Suprapubic skin (tissue), 4 donors: ENCODE measurements around the gene NFIB. TPM values are rescaled to one million over a fixed set of nuclear protein-coding genes. Genes with fewer than 3 reads are reported as not detected.

Source experiments
- DNase-seq, 2 donors: peaks; one replicate each; pipeline ENCODE4 v3.0.0-alpha.2; 2019; ENCODE audit warnings: low spot score in 2 of 2
- H3K27ac ChIP-seq: fragments of 200-600 bp; sonication (generic); one replicate; pipeline ENCODE4 v1.5.1; 2019
- H3K27me3 ChIP-seq: fragments of 200-600 bp; sonication (generic); one replicate; pipeline ENCODE4 v1.5.1; 2019
- H3K36me3 ChIP-seq: fragments of 200-600 bp; sonication (generic); one replicate; pipeline ENCODE4 v1.5.1; 2019
- H3K4me1 ChIP-seq: fragments of 200-600 bp; sonication (generic); one replicate; pipeline ENCODE4 v1.5.1; 2019
- H3K4me3 ChIP-seq: fragments of 200-600 bp; sonication (generic); one replicate; pipeline ENCODE4 v1.5.1; 2019; ENCODE audit warnings: mild to moderate bottlenecking
- H3K9me3 ChIP-seq: fragments of 200-600 bp; sonication (generic); one replicate; pipeline ENCODE4 v1.5.1; 2019
- CTCF ChIP-seq, 2 donors: fragments of 200-600 bp in 1 of 2; fragments of 450-650 bp in 1 of 2; sonication (generic) in 1 of 2; IDR thresholded peaks; one replicate each; pipeline ENCODE4 v1.5.1; 2016 to 2019; ENCODE audit warnings: antibody characterized with exemption in 2 of 2, mild to moderate bottlenecking in 1 of 2, moderate library complexity in 1 of 2
- EP300 ChIP-seq: sonication (generic); formaldehyde crosslinking; IDR thresholded peaks from one replicate; pipeline ENCODE4 v1.6.1; 2017; ENCODE audit warnings: antibody characterized with exemption
- POLR2A ChIP-seq, 2 donors: fragments of 450-650 bp; IDR thresholded peaks; one replicate each; pipeline ENCODE4 v1.6.1; 2017; ENCODE audit warnings: antibody characterized with exemption in 2 of 2, mild to moderate bottlenecking in 2 of 2, moderate library complexity in 2 of 2
- POLR2AphosphoS5 ChIP-seq, 3 donors: sonication (generic); formaldehyde crosslinking; IDR thresholded peaks; one replicate each; pipeline ENCODE4 v1.6.1; 2017; ENCODE audit warnings: antibody characterized with exemption in 3 of 3
- WGBS: methylation state at CpG from one replicate; pipeline ENCODE4 v1.1.5; 2018; 5-methylcytosine and 5-hydroxymethylcytosine counted together
- total RNA-seq, 4 donors: library from RNA; depleted of rRNA; stranded (reverse); fragments of >200 nt; gene quantifications; one replicate each; pipeline ENCODE4 v1.1.0, GENCODE V29; 2016

NFIB gene
- total RNA-seq, 4 donors from 2014 or later, result 90.4 to 204 (median 112) TPM

- Histone ChIP-seq H3K9me3 (no peaks in the 10 kb centered on the region), H3K4me1 (peaks cover 44% of the 10 kb centered on the region), H3K4me3 (no peak overlapping the region), H3K27ac (peak overlapping the region; percentile 71), H3K27me3 (no peaks in the 10 kb centered on the region), H3K36me3 (no peaks in the 10 kb centered on the region)
- TF ChIP-seq POLR2AphosphoS5 (IDR thresholded peaks at IDR 0.05) (no peak), CTCF (IDR thresholded peaks at IDR 0.05) (no peak), EP300 (no peak), POLR2A (IDR thresholded peaks at IDR 0.05) (no peak)
- DNase-seq, result no peak
- WGBS, result 57% methylated on average over 3 of the region's 3 CpGs
These were observed 134.5 kb downstream of the NFIB start for GRCh38 chr9:14179449-14179848.

- H3K4me1 ChIP-seq, result peaks cover 21% of the 10 kb centered on the region
- no peak for DNase-seq
- H3K27ac ChIP-seq, result no peak overlapping the region
- WGBS, result 88% methylated on average over 1 of the region's 1 CpG
- TF ChIP-seq CTCF (IDR thresholded peaks at IDR 0.05) (no peak), EP300 (no peak), POLR2AphosphoS5 (IDR thresholded peaks at IDR 0.05) (no peak), POLR2A (IDR thresholded peaks at IDR 0.05) (no peak)
- H3K36me3 ChIP-seq, result no peaks in the 10 kb centered on the region
- H3K27me3 ChIP-seq, result no peaks in the 10 kb centered on the region
- no peak overlapping the region for H3K4me3 ChIP-seq
- H3K9me3 ChIP-seq, result no peaks in the 10 kb centered on the region
These were observed 138.2 kb downstream of the NFIB start for GRCh38 chr9:14175778-14176177.

- DNase-seq, result no peak
- TF ChIP-seq EP300, result no peak
- TF ChIP-seq POLR2AphosphoS5 (IDR thresholded peaks at IDR 0.05), result no peak
- no peak for TF ChIP-seq POLR2A (IDR thresholded peaks at IDR 0.05)
- no peak for TF ChIP-seq CTCF (IDR thresholded peaks at IDR 0.05)
These were observed 140.2 kb downstream of the NFIB start for GRCh38 chr9:14173713-14174112.

GRCh38 chr9:14170973-14171596, 142.9 kb downstream of the NFIB start:
- Histone ChIP-seq H3K27me3 (no peaks in the 10 kb centered on the region), H3K4me3 (no peak overlapping the region), H3K9me3 (no peaks in the 10 kb centered on the region), H3K27ac (no peak overlapping the region), H3K4me1 (no peaks in the 10 kb centered on the region), H3K36me3 (no peaks in the 10 kb centered on the region)
- WGBS, result 67% methylated on average over 5 of the region's 5 CpGs
- TF ChIP-seq CTCF (IDR thresholded peaks at IDR 0.05) (no peak), POLR2AphosphoS5 (IDR thresholded peaks at IDR 0.05) (no peak), EP300 (no peak), POLR2A (IDR thresholded peaks at IDR 0.05) (no peak)
- DNase-seq, result no peak

More at GRCh38 chr9:14173713-14174112, 140.2 kb downstream of the NFIB start:
- H3K4me3 ChIP-seq, result no peak overlapping the region
- H3K27ac ChIP-seq, result no peak overlapping the region
- 68% methylated on average over 2 of the region's 2 CpGs for WGBS
- peaks cover 2% of the 10 kb centered on the region for H3K4me1 ChIP-seq
- H3K9me3 ChIP-seq, result no peaks in the 10 kb centered on the region
- no peaks in the 10 kb centered on the region for H3K36me3 ChIP-seq
- no peaks in the 10 kb centered on the region for H3K27me3 ChIP-seq

GRCh38 chr9:14170392-14170931, 143.5 kb downstream of the NFIB start:
- H3K27ac ChIP-seq, result no peak overlapping the region
- no peaks in the 10 kb centered on the region for H3K36me3 ChIP-seq
- H3K4me1 ChIP-seq, result peaks cover 5% of the 10 kb centered on the region
- H3K4me3 ChIP-seq, result no peak overlapping the region
- H3K9me3 ChIP-seq, result no peaks in the 10 kb centered on the region
- WGBS, result 53% methylated on average over 2 of the region's 2 CpGs
- H3K27me3 ChIP-seq, result no peaks in the 10 kb centered on the region
- no peak for DNase-seq
- no peak for TF ChIP-seq POLR2A (IDR thresholded peaks at IDR 0.05)
